GM12801 (cell line): ENCODE data around the gene ITPK1.

Experiments
- TF ChIP-seq, protein P1 (sequence below): IDR thresholded peaks from one replicate; pipeline ENCODE4 v1.5.1; 2011; ENCODE audit warnings: control low read depth; ENCODE audit not compliant: insufficient read length; ENCODE audit errors: extremely low read depth

ITPK1 gene

DNA sequence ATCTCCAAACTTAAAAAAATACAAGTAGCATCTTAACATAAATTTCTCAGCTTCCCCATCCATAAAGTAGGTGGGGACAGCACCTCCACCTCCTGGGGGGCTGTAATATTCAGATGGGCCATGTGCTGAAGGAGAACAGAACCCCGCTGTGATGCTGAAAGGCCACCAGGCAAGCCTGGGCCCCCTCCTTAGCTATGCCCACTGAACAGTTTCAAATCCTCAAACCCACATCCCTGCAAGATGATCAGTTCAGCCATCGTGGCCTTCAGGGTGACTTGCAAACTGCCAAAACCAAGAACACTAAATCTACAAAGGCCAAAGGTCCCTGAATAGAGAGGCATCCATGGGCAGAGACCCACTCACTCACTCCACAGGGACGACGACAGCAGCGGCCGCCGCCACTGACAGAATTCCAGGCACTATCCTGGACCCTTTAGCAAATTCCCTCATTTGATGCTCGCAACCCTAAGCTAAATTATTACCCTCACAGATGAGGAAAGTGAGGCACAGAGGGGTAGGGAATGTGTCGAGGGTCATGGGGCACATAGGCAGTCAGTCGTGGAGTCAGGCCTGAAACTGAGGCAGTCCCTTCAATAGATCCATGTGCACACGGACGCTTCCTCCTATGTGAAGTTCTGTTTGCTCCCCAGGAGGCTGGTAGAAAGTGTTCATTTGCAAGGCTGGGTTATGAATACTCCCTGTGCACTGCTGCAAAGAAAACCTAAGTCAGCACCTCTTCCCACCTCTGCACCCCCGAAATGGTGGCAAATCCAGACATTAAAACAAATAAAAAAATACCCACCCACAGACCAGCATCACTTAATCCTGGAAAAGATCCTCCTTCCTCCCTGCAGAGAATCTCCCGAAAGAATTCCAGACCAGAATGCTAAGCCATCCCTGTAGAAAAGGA, 5.9 kb downstream of the ITPK1 start:
- TF ChIP-seq, protein P1, sequence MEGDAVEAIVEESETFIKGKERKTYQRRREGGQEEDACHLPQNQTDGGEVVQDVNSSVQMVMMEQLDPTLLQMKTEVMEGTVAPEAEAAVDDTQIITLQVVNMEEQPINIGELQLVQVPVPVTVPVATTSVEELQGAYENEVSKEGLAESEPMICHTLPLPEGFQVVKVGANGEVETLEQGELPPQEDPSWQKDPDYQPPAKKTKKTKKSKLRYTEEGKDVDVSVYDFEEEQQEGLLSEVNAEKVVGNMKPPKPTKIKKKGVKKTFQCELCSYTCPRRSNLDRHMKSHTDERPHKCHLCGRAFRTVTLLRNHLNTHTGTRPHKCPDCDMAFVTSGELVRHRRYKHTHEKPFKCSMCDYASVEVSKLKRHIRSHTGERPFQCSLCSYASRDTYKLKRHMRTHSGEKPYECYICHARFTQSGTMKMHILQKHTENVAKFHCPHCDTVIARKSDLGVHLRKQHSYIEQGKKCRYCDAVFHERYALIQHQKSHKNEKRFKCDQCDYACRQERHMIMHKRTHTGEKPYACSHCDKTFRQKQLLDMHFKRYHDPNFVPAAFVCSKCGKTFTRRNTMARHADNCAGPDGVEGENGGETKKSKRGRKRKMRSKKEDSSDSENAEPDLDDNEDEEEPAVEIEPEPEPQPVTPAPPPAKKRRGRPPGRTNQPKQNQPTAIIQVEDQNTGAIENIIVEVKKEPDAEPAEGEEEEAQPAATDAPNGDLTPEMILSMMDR = no peak

DNA sequence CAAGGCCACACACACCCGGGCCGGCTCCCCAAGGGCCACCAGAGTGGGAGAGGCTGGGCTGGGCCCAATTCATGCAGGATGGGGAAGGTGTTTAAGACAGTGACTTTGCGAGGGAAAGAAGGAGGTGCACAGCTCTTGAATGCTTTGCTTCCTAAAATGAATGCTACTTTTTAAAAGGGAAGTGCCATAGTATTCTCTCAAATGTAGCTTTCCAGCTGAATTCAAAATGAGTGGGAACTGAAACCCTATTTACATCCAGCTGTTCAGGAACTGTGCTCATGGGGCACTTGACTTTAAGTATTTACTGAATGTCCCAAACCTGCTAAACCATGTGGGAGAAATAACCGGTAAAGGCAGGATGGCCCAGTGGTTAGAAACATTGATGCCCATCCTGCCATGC, 7.6 kb downstream of the ITPK1 start:
- TF ChIP-seq, protein P1 = no peak

DNA sequence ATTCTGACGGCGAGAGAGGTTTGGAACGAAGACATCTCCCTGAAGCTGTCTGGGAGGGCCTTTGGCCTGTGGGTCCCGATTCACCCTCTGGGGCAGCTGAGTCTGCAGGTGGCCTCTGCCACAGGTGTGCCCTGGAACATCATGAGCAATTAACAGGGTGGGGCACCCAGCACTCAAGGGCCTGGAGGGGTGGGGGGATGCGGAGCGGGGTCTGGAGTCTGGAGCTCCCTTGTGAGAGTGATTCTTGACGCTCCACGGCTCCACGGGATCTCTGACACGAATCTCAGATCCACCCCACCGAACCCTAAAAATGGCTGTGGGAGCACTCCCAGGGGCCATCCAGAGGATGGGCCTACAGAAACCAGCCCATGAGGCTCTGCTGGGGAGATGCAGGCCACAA, 8.3 kb downstream of the ITPK1 start:
- TF ChIP-seq, protein P1 = no peak

DNA sequence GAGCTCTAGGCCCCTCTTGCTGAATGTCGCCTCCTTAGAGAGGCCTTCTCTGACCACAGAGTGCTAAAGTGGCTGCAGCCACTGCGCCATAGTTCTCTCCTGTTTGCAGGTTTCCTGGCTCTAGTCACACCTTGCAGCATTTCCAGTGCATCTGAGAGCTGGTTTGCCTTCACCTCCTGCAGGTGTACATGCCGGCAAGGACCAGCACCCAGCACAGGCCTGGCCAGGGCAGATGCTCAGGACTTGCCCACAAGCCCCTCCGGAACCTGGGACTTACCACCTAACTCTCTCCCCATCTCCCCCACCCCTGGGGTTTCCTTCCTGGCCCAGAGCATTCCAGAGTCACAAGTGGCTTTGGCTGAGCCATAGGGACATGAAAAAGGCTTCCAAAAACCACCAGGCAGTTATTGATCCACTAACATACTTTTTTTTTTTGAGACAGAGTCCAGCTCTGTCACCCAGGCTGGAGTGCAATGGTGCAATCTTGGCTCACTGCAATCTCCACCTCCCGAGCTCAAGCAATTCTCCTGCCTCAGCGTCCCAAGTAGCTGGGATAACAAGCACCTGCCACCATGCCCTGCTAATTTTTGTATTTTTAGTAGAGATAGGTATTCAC, 9.1 kb downstream of the ITPK1 start:
- TF ChIP-seq, protein P1 = no peak

DNA sequence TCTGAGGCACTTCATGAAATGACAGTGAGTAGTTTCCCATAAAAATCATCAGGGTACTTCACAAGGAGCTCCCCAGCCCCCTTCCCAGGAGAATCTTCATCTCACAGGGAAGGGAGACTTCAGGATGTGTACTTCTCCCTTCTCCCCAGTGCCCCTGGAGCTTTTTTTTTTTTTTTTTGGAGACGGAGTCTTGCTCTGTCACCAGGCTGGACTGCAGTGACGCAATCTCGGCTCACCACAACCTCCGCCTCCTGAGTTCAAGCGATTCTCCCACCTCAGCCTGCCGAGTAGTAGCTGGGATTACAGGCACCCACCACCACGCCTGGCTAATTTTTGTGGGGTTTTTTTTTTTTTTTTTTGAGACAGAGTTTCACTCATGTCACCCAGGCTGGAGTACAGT, 10.4 kb downstream of the ITPK1 start:
- TF ChIP-seq, protein P1 = no peak

DNA sequence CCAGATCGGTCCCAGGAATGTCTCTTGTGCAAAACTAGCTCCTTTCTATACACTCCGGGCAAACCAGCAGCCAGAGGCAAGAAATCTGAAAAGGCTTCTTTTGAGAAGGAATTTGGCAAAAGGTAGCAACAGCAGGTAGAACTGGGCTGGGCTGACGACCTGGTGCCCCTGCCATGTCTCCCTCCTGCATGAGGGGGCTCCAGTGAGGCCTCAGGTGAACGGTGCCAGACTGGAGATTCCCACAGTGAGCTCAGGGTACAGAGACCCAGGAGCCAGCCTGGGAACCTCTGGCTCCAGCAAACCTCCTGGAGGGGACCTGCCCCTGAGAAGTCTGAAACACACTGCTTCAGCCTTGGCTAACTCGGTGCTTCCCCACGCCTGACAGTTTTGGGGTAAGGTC, 10.8 kb downstream of the ITPK1 start:
- TF ChIP-seq, protein P1 = no peak

DNA sequence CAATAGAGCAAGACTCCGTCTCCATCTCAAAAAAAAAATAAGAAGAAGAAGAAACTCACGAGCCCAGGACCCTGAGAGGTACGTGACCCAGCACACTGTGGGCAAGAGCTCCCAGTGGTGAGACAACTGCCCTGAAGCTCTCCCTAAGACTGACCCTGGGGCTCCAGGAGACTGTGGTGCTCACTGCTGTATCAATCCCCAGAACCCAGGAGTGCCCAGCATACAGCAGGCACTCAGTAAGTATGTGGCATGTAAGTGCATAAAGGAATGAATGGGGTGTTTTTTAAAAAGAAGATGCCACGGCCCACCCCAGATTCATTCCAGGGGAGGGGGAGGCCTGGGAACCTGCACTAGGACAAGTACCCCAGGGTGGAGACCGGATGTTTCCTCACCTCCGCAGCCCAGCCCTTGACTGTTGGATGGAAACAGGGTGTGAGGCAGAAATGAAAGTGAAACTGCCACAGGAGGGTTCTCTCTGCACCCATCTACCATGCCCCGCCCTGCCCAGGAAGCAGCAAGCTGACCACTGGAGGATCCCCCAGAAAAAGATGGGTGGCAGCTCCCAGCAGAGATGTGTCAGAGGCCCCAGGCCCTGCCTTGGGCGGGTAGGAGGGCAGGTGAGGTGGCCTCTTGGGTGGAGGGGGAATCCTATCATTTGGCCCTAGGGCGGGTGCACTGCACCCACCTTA, 12.2 kb downstream of the ITPK1 start:
- TF ChIP-seq, protein P1 = no peak
